Activated naive CD4-positive, alpha-beta T cell treated with anti-CD3 and anti-CD28 coated beads, Interleukin-2, amount 50 U/mL, for 24 hours (primary cell): ENCODE measurements around the gene SULT1A2.
"Not testable (repeated sequence)": the region's sequence is repeated elsewhere in the genome, so short reads cannot be mapped to it uniquely, and the experiment has no call there.

Experiments
- H3K27ac Mint-ChIP-seq: one replicate; pipeline ENCODE4 v1.8.0; 2021; ENCODE audit warnings: mild to moderate bottlenecking, mixed read lengths
- H3K27me3 Mint-ChIP-seq: one replicate; pipeline ENCODE4 v1.8.0; 2021; ENCODE audit warnings: mixed read lengths
- H3K36me3 Mint-ChIP-seq: one replicate; pipeline ENCODE4 v1.8.0; 2021; ENCODE audit warnings: mixed read lengths
- H3K4me1 Mint-ChIP-seq: one replicate; pipeline ENCODE4 v1.8.0; 2021; ENCODE audit warnings: mixed read lengths
- H3K4me3 Mint-ChIP-seq: one replicate; pipeline ENCODE4 v1.8.0; 2021; ENCODE audit warnings: mild to moderate bottlenecking, mixed read lengths
- H3K9me3 Mint-ChIP-seq: one replicate; pipeline ENCODE4 v1.8.0; 2021; ENCODE audit warnings: mixed read lengths

SULT1A2 gene

GRCh38 chr16:28613912-28614311, 17.1 kb upstream of the SULT1A2 start:
- not testable (repeated sequence) for H3K27me3 Mint-ChIP-seq, H3K36me3 Mint-ChIP-seq, H3K9me3 Mint-ChIP-seq, H3K27ac Mint-ChIP-seq, H3K4me3 Mint-ChIP-seq
- peaks cover 11% of the 10 kb centered on the region for H3K4me1 Mint-ChIP-seq

- H3K9me3 Mint-ChIP-seq, H3K36me3 Mint-ChIP-seq, H3K27ac Mint-ChIP-seq, H3K4me3 Mint-ChIP-seq, H3K27me3 Mint-ChIP-seq: not testable (repeated sequence)
- H3K4me1 Mint-ChIP-seq: peaks cover 11% of the 10 kb centered on the region
These were observed 15.8 kb upstream of the SULT1A2 start for GRCh38 chr16:28612359-28613280.

GRCh38 chr16:28610595-28611191, 13.8 kb upstream of the SULT1A2 start:
- H3K4me3 Mint-ChIP-seq: no peak overlapping the region

GRCh38 chr16:28609631-28610594, 13.1 kb upstream of the SULT1A2 start, which contains the start of gene SULT1A1:
Gene SULT1A1, minus strand, starts transcription at chr16:28610044. Its CDS starts 1,189 bp downstream, at chr16:28608855.
- Mint-ChIP-seq H3K9me3 (no peaks in the 10 kb centered on the region), H3K4me1 (peaks cover 11% of the 10 kb centered on the region), H3K4me3 (no peak within 1 kb of the TSS), H3K36me3 (no peaks in the 10 kb centered on the region), H3K27me3 (no peaks in the 10 kb centered on the region), H3K27ac (no peak within 1 kb of the TSS)

More at GRCh38 chr16:28610595-28611191, 13.8 kb upstream of the SULT1A2 start:
- Mint-ChIP-seq H3K36me3 (peaks cover 2% of the 10 kb centered on the region), H3K27ac (no peak overlapping the region), H3K9me3 (no peaks in the 10 kb centered on the region), H3K27me3 (no peaks in the 10 kb centered on the region), H3K4me1 (peaks cover 11% of the 10 kb centered on the region)

- H3K9me3 Mint-ChIP-seq: not testable (repeated sequence)
These were observed 12.2 kb upstream of the SULT1A2 start for GRCh38 chr16:28608867-28609596.

GRCh38 chr16:28608496-28608808, 11.6 kb upstream of the SULT1A2 start:
- not testable (repeated sequence) for H3K36me3 Mint-ChIP-seq, H3K27ac Mint-ChIP-seq
- peaks cover 11% of the 10 kb centered on the region for H3K4me1 Mint-ChIP-seq

More at GRCh38 chr16:28608867-28609596, 12.2 kb upstream of the SULT1A2 start:
- H3K27me3 Mint-ChIP-seq, H3K27ac Mint-ChIP-seq, H3K36me3 Mint-ChIP-seq, H3K4me3 Mint-ChIP-seq: not testable (repeated sequence)
- peaks cover 11% of the 10 kb centered on the region for H3K4me1 Mint-ChIP-seq

GRCh38 chr16:28607681-28608495, 11.0 kb upstream of the SULT1A2 start:
- not testable (repeated sequence) for H3K9me3 Mint-ChIP-seq, H3K27me3 Mint-ChIP-seq

More at GRCh38 chr16:28608496-28608808, 11.6 kb upstream of the SULT1A2 start:
- H3K27me3 Mint-ChIP-seq, H3K9me3 Mint-ChIP-seq, H3K4me3 Mint-ChIP-seq: not testable (repeated sequence)

GRCh38 chr16:28607116-28607623, 10.3 kb upstream of the SULT1A2 start:
- Mint-ChIP-seq H3K36me3 (no peaks in the 10 kb centered on the region), H3K27me3 (no peaks in the 10 kb centered on the region), H3K9me3 (no peaks in the 10 kb centered on the region), H3K4me1 (peaks cover 11% of the 10 kb centered on the region), H3K4me3 (no peak overlapping the region), H3K27ac (no peak overlapping the region)

More at GRCh38 chr16:28607681-28608495, 11.0 kb upstream of the SULT1A2 start:
- H3K4me3 Mint-ChIP-seq, H3K27ac Mint-ChIP-seq, H3K36me3 Mint-ChIP-seq: not testable (repeated sequence)
- H3K4me1 Mint-ChIP-seq: peaks cover 11% of the 10 kb centered on the region

GRCh38 chr16:28606291-28607115, 9.7 kb upstream of the SULT1A2 start:
- Mint-ChIP-seq H3K9me3 (no peaks in the 10 kb centered on the region), H3K27ac (no peak overlapping the region), H3K4me3 (no peak overlapping the region), H3K4me1 (peaks cover 11% of the 10 kb centered on the region), H3K27me3 (no peaks in the 10 kb centered on the region), H3K36me3 (no peaks in the 10 kb centered on the region)

- no peaks in the 10 kb centered on the region for H3K36me3 Mint-ChIP-seq
- no peaks in the 10 kb centered on the region for H3K9me3 Mint-ChIP-seq
- no peaks in the 10 kb centered on the region for H3K4me1 Mint-ChIP-seq
- no peaks in the 10 kb centered on the region for H3K27me3 Mint-ChIP-seq
- no peak overlapping the region for H3K4me3 Mint-ChIP-seq
- H3K27ac Mint-ChIP-seq: no peak overlapping the region
These were observed 7.3 kb upstream of the SULT1A2 start for GRCh38 chr16:28604186-28604565.

- no peaks in the 10 kb centered on the region for H3K9me3 Mint-ChIP-seq
- H3K27me3 Mint-ChIP-seq: no peaks in the 10 kb centered on the region
- no peaks in the 10 kb centered on the region for H3K36me3 Mint-ChIP-seq
These were observed 6.7 kb upstream of the SULT1A2 start for GRCh38 chr16:28603381-28604185.

GRCh38 chr16:28602529-28602928, 5.7 kb upstream of the SULT1A2 start:
- Mint-ChIP-seq H3K9me3 (no peaks in the 10 kb centered on the region), H3K4me3 (no peak overlapping the region), H3K36me3 (no peaks in the 10 kb centered on the region)

More at GRCh38 chr16:28603381-28604185, 6.7 kb upstream of the SULT1A2 start:
- no peaks in the 10 kb centered on the region for H3K4me1 Mint-ChIP-seq
- H3K4me3 Mint-ChIP-seq: no peak overlapping the region
- H3K27ac Mint-ChIP-seq: no peak overlapping the region

GRCh38 chr16:28602062-28602461, 5.2 kb upstream of the SULT1A2 start:
- not testable (repeated sequence) for H3K27ac Mint-ChIP-seq, H3K27me3 Mint-ChIP-seq, H3K4me3 Mint-ChIP-seq, H3K4me1 Mint-ChIP-seq, H3K36me3 Mint-ChIP-seq, H3K9me3 Mint-ChIP-seq

More at GRCh38 chr16:28602529-28602928, 5.7 kb upstream of the SULT1A2 start:
- H3K4me1 Mint-ChIP-seq: no peaks in the 10 kb centered on the region
- H3K27ac Mint-ChIP-seq: no peak overlapping the region
- H3K27me3 Mint-ChIP-seq: no peaks in the 10 kb centered on the region
